ENCODE measurements around the gene CLIC3. TPM values are rescaled to one million over a fixed set of nuclear protein-coding genes. Genes with fewer than 3 reads are reported as not detected.
"Not testable (repeated sequence)": the region's sequence is repeated elsewhere in the genome, so short reads cannot be mapped to it uniquely, and the experiment has no call there.

Gene CLIC3
- total RNA-seq, 2 experiments from 2014 or later = 2.1 to 2.8 TPM

- Histone ChIP-seq H3K4me3 (ENCODE audit: low read length) (no peak overlapping the region), H3K27ac (ENCODE audit: low read depth in 1 of 2, low read length in 2 of 2) (no peak overlapping the region), H3K9me3 (ENCODE audit: control insufficient read depth in 1 of 2, insufficient read depth in 1 of 2, low read length in 2 of 2) (no peaks in the 10 kb centered on the region), H3K27me3 (ENCODE audit: control insufficient read depth in 1 of 2, insufficient read depth in 2 of 2, low read length in 2 of 2) (no peaks in the 10 kb centered on the region), H3K36me3 (ENCODE audit: insufficient read depth, low read length) (peaks cover 19% of the 10 kb centered on the region), H3K4me1 (ENCODE audit: insufficient read depth, low read length) (no peaks in the 10 kb centered on the region)
- Mint-ChIP-seq H3K36me3 (ENCODE audit: low read depth) (peaks cover 5% of the 10 kb centered on the region), H3K4me3 (no peak overlapping the region), H3K9me3 (no peaks in the 10 kb centered on the region), H3K27me3 (no peaks in the 10 kb centered on the region), H3K27ac (no peak overlapping the region), H3K4me1 (ENCODE audit: low read depth) (no peaks in the 10 kb centered on the region)
- no peak for ATAC-seq (ENCODE audit: poor library complexity)
- intact Hi-C loops (cut with DNase I, micrococcal nuclease) = no loop called here
- ChIA-PET POLR2A (interaction anchor here (1.1 kb wide), 1 partner anchor 28 kb away, joined by 3 read pairs; no protein-coding TSS in a partner anchor), CTCF (no interaction called here)
- no peak for DNase-seq
- TF ChIP-seq, protein P1, sequence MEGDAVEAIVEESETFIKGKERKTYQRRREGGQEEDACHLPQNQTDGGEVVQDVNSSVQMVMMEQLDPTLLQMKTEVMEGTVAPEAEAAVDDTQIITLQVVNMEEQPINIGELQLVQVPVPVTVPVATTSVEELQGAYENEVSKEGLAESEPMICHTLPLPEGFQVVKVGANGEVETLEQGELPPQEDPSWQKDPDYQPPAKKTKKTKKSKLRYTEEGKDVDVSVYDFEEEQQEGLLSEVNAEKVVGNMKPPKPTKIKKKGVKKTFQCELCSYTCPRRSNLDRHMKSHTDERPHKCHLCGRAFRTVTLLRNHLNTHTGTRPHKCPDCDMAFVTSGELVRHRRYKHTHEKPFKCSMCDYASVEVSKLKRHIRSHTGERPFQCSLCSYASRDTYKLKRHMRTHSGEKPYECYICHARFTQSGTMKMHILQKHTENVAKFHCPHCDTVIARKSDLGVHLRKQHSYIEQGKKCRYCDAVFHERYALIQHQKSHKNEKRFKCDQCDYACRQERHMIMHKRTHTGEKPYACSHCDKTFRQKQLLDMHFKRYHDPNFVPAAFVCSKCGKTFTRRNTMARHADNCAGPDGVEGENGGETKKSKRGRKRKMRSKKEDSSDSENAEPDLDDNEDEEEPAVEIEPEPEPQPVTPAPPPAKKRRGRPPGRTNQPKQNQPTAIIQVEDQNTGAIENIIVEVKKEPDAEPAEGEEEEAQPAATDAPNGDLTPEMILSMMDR (IDR thresholded peaks at IDR 0.05) = no peak
Observed at GRCh38 chr9:137007108-137007815, 10.9 kb upstream of the CLIC3 start.

DNA sequence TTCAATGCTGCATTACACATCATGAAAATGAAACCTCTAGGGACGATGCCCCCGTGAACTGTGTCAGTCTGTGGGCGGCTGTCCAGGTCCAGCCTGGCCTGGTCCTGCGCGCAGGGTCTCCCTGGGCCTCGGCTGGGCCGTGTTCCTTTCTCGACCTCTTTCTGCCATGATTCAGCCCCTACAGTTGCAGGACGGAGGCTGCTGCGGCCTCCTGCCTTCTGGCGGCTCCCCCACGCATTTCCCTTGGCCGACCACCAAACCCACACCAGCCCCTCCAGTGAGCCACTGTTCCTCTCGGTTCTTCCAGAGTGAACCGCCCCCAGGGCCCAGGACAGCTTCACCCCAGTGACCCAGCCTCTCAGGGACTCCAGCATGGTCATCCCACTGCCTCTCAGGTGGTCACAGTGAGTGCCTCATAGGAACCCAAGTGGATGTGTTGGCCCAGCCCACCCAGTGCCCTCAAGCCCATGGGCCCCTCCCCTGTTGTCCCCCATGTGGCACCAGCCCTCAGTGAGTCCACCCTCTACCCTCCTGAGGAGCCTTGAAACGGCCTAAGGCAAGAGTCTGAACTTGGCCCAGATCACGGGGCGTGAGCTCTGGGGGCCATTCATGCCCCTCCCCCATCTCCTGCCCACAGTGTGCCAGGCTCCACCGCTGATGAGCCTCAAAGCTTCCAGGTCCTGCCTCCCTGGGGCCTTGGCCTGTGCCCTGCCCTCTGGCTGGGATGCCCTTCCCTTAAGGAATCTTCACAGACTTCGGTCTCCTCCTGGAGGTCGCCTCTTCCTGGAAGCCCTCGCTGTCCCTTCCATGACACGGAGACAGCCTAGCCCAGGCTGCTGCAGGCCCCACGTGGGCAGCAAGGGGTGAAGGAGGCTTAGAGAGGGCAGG is 10.0 kb upstream of the CLIC3 start:
- intact Hi-C loops (cut with DNase I, micrococcal nuclease) = no loop called here
- H3K4me3 ChIP-seq (ENCODE audit: low read length) = no peak overlapping the region
- no peak for DNase-seq
- no peak overlapping the region for H3K27ac ChIP-seq (ENCODE audit: low read depth in 1 of 2, low read length in 2 of 2)
- H3K9me3 Mint-ChIP-seq = no peaks in the 10 kb centered on the region
- no peak overlapping the region for H3K4me3 Mint-ChIP-seq
- H3K27ac Mint-ChIP-seq = no peak overlapping the region
- ChIA-PET POLR2A (no interaction called here), CTCF (no interaction called here)
- H3K36me3 ChIP-seq (ENCODE audit: insufficient read depth, low read length) = peaks cover 15% of the 10 kb centered on the region
- ATAC-seq (ENCODE audit: poor library complexity) = no peak
- H3K4me1 Mint-ChIP-seq (ENCODE audit: low read depth) = no peaks in the 10 kb centered on the region
- H3K27me3 ChIP-seq (ENCODE audit: control insufficient read depth in 1 of 2, insufficient read depth in 2 of 2, low read length in 2 of 2) = no peaks in the 10 kb centered on the region
- no peaks in the 10 kb centered on the region for H3K27me3 Mint-ChIP-seq
- no peaks in the 10 kb centered on the region for H3K9me3 ChIP-seq (ENCODE audit: control insufficient read depth in 1 of 2, insufficient read depth in 1 of 2, low read length in 2 of 2)
- peaks cover 3% of the 10 kb centered on the region for H3K36me3 Mint-ChIP-seq (ENCODE audit: low read depth)
- TF ChIP-seq, protein P1 (IDR thresholded peaks at IDR 0.05) = no peak
- H3K4me1 ChIP-seq (ENCODE audit: insufficient read depth, low read length) = no peaks in the 10 kb centered on the region

DNA sequence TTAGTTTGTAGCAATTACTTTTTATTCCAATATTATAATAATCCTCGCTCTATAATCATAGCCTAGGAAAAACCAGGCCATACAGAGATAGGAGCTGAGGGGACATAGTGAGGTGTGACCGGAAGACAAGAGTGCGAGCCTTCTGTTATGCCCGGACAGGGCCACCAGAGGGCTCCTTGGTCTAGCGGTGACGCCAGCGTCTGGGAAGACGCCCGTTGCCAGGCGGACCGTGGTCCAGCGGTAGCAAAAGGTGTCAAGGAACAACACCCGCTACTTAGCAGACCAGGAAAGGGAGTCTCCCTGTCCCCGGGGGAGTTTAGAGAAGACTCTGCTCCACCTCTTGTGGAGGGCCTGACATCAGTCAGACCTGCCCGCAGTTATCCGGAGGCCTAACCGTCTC is 7.9 kb upstream of the CLIC3 start:
- H3K27ac Mint-ChIP-seq; ATAC-seq (ENCODE audit: poor library complexity); H3K36me3 Mint-ChIP-seq (ENCODE audit: low read depth); H3K4me1 Mint-ChIP-seq (ENCODE audit: low read depth); H3K4me3 Mint-ChIP-seq; H3K27ac ChIP-seq (ENCODE audit: low read depth in 1 of 2, low read length in 2 of 2); H3K27me3 ChIP-seq (ENCODE audit: control insufficient read depth in 1 of 2, insufficient read depth in 2 of 2, low read length in 2 of 2); POLR2A ChIA-PET; H3K27me3 Mint-ChIP-seq; H3K9me3 ChIP-seq (ENCODE audit: control insufficient read depth in 1 of 2, insufficient read depth in 1 of 2, low read length in 2 of 2); H3K4me3 ChIP-seq (ENCODE audit: low read length); H3K9me3 Mint-ChIP-seq; H3K36me3 ChIP-seq (ENCODE audit: insufficient read depth, low read length): not testable (repeated sequence)
- intact Hi-C loops (cut with DNase I, micrococcal nuclease) = loop anchor here in 1 of 2 experiments (2.0 kb wide), 1 partner anchor 31 kb away; no protein-coding TSS in a partner anchor
- peaks cover 19% of the 10 kb centered on the region for H3K4me1 ChIP-seq (ENCODE audit: insufficient read depth, low read length)
- TF ChIP-seq, protein P1 (IDR thresholded peaks at IDR 0.05) = peak; percentile 35
- peak in 1 of 14 experiments; percentile 24 for DNase-seq
- CTCF ChIA-PET = interaction anchor here (1.2 kb wide), 1 partner anchor 31 kb away, joined by 7 read pairs; no protein-coding TSS in a partner anchor

Measured in CD4-positive, alpha-beta T cell (primary cell).